K562 (cell line): ENCODE results near the gene VGF. TPM values are rescaled to one million over a fixed set of nuclear protein-coding genes. Genes with fewer than 3 reads are reported as not detected.

Experiments
- HDAC8 ChIP-seq: fragments of 450-650 bp; IDR thresholded peaks from 2 replicates; pipeline ENCODE4 v1.6.1; 2016; ENCODE audit warnings: mild to moderate bottlenecking, missing genetic modification characterization, moderate library complexity, missing compliant biosample characterization
- JUN ChIP-seq, 2 experiments: sonication (generic) in 1 of 2; formaldehyde crosslinking in 1 of 2; IDR thresholded peaks; 2 replicates each; pipeline versions ENCODE4 v1.6.1 to v1.8.0; 2012 to 2022; ENCODE audit warnings: borderline replicate concordance in 2 of 2, mild to moderate bottlenecking in 2 of 2, improper control_type of control experiment in 1 of 2, low read depth in 1 of 2, low read length in 1 of 2, missing genetic modification reagents in 1 of 2
- NFATC3 ChIP-seq: fragments of 450-650 bp; IDR thresholded peaks from 2 replicates; pipeline ENCODE4 v1.6.1; 2017; ENCODE audit warnings: mild to moderate bottlenecking
- PHF20 ChIP-seq: fragments of 450-650 bp; IDR thresholded peaks from 2 replicates; pipeline ENCODE4 v1.6.1; 2018; ENCODE audit not compliant: partially characterized antibody
- POLR2G ChIP-seq: fragments of 200-400 bp; formaldehyde crosslinking; IDR thresholded peaks from 2 replicates; pipeline ENCODE4 v1.6.1; 2017; ENCODE audit warnings: low read depth, mild to moderate bottlenecking, antibody characterized with exemption, low read length, moderate library complexity
- RB1 ChIP-seq: fragments of 450-650 bp; IDR thresholded peaks from 2 replicates; pipeline ENCODE4 v1.6.1; 2017; ENCODE audit warnings: low read depth, mild to moderate bottlenecking
- SPI1 ChIP-seq: IDR thresholded peaks from 2 replicates; pipeline ENCODE4 v1.6.1; 2011; ENCODE audit warnings: low read depth, low read length, control low read depth, borderline replicate concordance
- polyA plus RNA-seq, 8 experiments: library from polyadenylated mRNA; depleted of rRNA in 4 of 8; stranded (reverse) in 5 of 8; unstranded in 3 of 8; fragments of >200 nt; fragmentation: Nextera tagmentation in 2 of 8; fragmentation: Illumina TruSeq in 1 of 8; extraction: Ambion mirVana in 2 of 8; extraction: Trizol in 1 of 8; gene quantifications; 2 replicates each; pipeline versions ENCODE4 v1.2.1 to v1.2.3, GENCODE V29; 2011 to 2014; ENCODE audit warnings: inconsistent platforms in 1 of 8, missing spikeins in 1 of 8
- total RNA-seq, 7 experiments: library from RNA; depleted of rRNA in 6 of 7; stranded (reverse); fragments of >200 nt in 6 of 7; fragmentation: Illumina TruSeq in 2 of 7; extraction: Trizol in 2 of 7; gene quantifications; 2 replicates each; pipeline versions ENCODE4 v1.2.1 to v1.2.3, GENCODE V29; 2011 to 2021; ENCODE audit warnings: low replicate concordance in 1 of 7
- TF ChIP-seq, protein P1 (sequence below): fragments of 250-450 bp; sonication (Bioruptor Pico); IDR thresholded peaks from 2 replicates; pipeline ENCODE4 v1.5.0; 2021; ENCODE audit warnings: mild to moderate bottlenecking, borderline replicate concordance
- TF ChIP-seq, protein P2 (sequence below): fragments of 250-450 bp; sonication (Bioruptor Pico); IDR thresholded peaks from 2 replicates; pipeline ENCODE4 v1.5.0; 2020; ENCODE audit warnings: mild to moderate bottlenecking

Gene VGF
- total and polyA plus RNA-seq, 9 of the 15 experiments (the other 6 are each of a cell fraction or from before 2014, with no cell fraction given) = 0.03 to 5.7 (median 0.34) TPM

DNA sequence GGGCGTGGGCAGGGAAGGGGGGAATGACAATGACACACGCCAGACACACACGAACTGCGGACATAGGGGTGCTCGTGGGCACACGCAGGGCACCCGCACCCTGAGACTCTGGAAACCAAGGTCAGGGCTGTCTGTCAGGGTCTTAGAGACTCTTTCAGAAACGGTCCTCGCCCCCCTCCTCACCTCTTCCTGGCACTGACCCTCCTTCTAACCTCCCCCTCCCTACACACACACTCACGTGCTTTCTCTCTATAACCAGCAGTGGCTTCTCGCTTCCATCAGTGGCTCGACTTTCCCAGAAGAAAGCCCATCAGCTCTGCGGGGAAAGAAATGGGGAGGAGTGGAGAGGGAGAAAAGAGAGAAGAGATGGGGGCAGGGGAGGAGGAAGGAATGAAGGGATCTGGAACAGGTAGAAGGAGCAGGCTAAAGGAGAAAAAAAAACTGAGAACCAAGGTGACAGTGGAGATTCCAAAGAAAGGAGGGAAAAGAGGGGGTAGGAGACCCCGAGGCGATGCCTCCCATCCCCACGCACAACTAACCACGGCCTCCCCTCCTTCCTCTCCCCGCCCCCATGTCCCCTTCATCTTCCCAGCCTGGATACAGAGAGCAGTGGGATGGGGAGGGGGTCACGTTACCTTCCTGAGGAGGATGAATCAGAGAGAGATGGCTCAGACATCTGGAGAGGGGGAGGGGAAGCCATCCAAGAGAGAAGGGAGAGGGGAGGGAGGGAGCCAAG is 1.7 kb upstream of the VGF start (continued):
- TF ChIP-seq, protein P1, sequence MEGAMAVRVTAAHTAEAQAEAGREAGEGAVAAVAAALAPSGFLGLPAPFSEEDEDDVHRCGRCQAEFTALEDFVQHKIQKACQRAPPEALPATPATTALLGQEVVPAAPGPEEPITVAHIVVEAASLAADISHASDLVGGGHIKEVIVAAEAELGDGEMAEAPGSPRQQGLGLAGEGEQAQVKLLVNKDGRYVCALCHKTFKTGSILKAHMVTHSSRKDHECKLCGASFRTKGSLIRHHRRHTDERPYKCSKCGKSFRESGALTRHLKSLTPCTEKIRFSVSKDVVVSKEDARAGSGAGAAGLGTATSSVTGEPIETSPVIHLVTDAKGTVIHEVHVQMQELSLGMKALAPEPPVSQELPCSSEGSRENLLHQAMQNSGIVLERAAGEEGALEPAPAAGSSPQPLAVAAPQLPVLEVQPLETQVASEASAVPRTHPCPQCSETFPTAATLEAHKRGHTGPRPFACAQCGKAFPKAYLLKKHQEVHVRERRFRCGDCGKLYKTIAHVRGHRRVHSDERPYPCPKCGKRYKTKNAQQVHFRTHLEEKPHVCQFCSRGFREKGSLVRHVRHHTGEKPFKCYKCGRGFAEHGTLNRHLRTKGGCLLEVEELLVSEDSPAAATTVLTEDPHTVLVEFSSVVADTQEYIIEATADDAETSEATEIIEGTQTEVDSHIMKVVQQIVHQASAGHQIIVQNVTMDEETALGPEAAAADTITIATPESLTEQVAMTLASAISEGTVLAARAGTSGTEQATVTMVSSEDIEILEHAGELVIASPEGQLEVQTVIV = no peak
- TF ChIP-seq POLR2G = 0 out of 2 replicates have a peak, but pooled peaks have one; percentile 12
- no peak for TF ChIP-seq PHF20
- peak; percentile 49; the same call in 1 of the 2 replicates for TF ChIP-seq JUN (IDR thresholded peaks at IDR 0.05; ENCODE audit: borderline replicate concordance, low read depth, low read length)
- no peak for TF ChIP-seq JUN (CRISPR knock-in tag; IDR thresholded peaks at IDR 0.05; ENCODE audit: borderline replicate concordance)
- TF ChIP-seq, protein P2, sequence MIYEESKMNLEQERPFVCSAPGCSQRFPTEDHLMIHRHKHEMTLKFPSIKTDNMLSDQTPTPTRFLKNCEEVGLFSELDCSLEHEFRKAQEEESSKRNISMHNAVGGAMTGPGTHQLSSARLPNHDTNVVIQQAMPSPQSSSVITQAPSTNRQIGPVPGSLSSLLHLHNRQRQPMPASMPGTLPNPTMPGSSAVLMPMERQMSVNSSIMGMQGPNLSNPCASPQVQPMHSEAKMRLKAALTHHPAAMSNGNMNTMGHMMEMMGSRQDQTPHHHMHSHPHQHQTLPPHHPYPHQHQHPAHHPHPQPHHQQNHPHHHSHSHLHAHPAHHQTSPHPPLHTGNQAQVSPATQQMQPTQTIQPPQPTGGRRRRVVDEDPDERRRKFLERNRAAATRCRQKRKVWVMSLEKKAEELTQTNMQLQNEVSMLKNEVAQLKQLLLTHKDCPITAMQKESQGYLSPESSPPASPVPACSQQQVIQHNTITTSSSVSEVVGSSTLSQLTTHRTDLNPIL (CRISPR knock-in tag) = no peak
- TF ChIP-seq SPI1 = no peak
- no peak for TF ChIP-seq RB1
- no peak for TF ChIP-seq NFATC3
- TF ChIP-seq HDAC8 (tag) = no peak
